IMR-90 (cell line): ENCODE data around the gene ZNF575. TPM values are rescaled to one million over a fixed set of nuclear protein-coding genes. Genes with fewer than 3 reads are reported as not detected.

Experiments
- ATAC-seq: fragments of 200-7000 bp; cut with Tn5 transposase; 2 replicates; pipeline ENCODE4 v1.9.1; 2020; ENCODE audit warnings: low read depth, mild to moderate bottlenecking, moderate library complexity
- BruUV-seq: library from RNA; stranded (reverse); fragments of 400-500 nt; replicated peaks from 2 replicates; lab custom pipeline; 2021; lab: Mats Ljungman, UMichigan
- CTCF ChIA-PET: fragments of 300-600 bp; formaldehyde crosslinking; extraction: SDS; loops from one replicate; lab custom pipeline; 2021; ENCODE audit warnings: antibody characterized with exemption; lab: Yijun Ruan, JAX
- POLR2A ChIA-PET: fragments of 300-600 bp; sonication (Branson Sonifier 250); formaldehyde crosslinking; loops from one replicate; lab custom pipeline; 2022; ENCODE audit warnings: antibody characterized with exemption; ENCODE audit not compliant: unreplicated experiment; lab: Charles Lee
- DNase-seq: peaks from one replicate; pipeline ENCODE4 v3.0.0; 2013
- H2AFZ ChIP-seq: replicated peaks from 2 replicates; pipeline ENCODE3; 2013; ENCODE audit warnings: low read length, mild to moderate bottlenecking; ENCODE audit not compliant: poor library complexity
- H2AK5ac ChIP-seq: 2 replicates; pipeline ENCODE4 v1.6.1; 2013; ENCODE audit warnings: low read depth, low read length, inconsistent platforms
- H2AK9ac ChIP-seq: replicated peaks from 2 replicates; pipeline ENCODE3; 2013; ENCODE audit warnings: mild to moderate bottlenecking, low read depth, low read length, moderate library complexity; ENCODE audit not compliant: poor library complexity
- H2BK120ac ChIP-seq: 2 replicates; pipeline ENCODE4 v1.6.1; 2013; ENCODE audit warnings: low read depth, low read length, inconsistent platforms
- H2BK15ac ChIP-seq: 3 replicates; pipeline ENCODE4 v1.6.1; 2013; ENCODE audit warnings: low read depth, low read length, inconsistent platforms
- H2BK20ac ChIP-seq: 2 replicates; pipeline ENCODE4 v1.6.1; 2013; ENCODE audit warnings: low read depth, mild to moderate bottlenecking, inconsistent platforms, low read length, moderate library complexity
- H2BK5ac ChIP-seq: 2 replicates; pipeline ENCODE4 v1.6.1; 2013; ENCODE audit warnings: mild to moderate bottlenecking, low read depth, low read length, inconsistent platforms; ENCODE audit not compliant: poor library complexity, severe bottlenecking
- H3K14ac ChIP-seq: replicated peaks from 2 replicates; pipeline ENCODE4 v1.6.1; 2013; ENCODE audit warnings: low read depth, low read length, inconsistent platforms
- H3K18ac ChIP-seq: 2 replicates; pipeline ENCODE4 v1.6.1; 2013; ENCODE audit warnings: low read depth, low read length, control low read depth
- H3K23ac ChIP-seq: 2 replicates; pipeline ENCODE4 v1.6.1; 2013; ENCODE audit warnings: low read depth, low read length, inconsistent platforms
- H3K27ac ChIP-seq: 2 replicates; pipeline ENCODE4 v1.5.1; 2013; ENCODE audit warnings: mild to moderate bottlenecking, control low read depth, low read length; ENCODE audit not compliant: insufficient read depth
- H3K27me3 ChIP-seq: 2 replicates; pipeline ENCODE4 v1.6.1; 2013; ENCODE audit warnings: low read length; ENCODE audit not compliant: control insufficient read depth, insufficient read depth
- H3K36me3 ChIP-seq: 2 replicates; pipeline ENCODE4 v1.6.1; 2013; ENCODE audit warnings: low read length, mixed read lengths; ENCODE audit not compliant: control insufficient read depth, insufficient read depth
- H3K4ac ChIP-seq: 2 replicates; pipeline ENCODE4 v1.6.1; 2013; ENCODE audit warnings: low read depth, low read length, inconsistent platforms
- H3K4me1 ChIP-seq: 2 replicates; pipeline ENCODE4 v1.6.1; 2013; ENCODE audit warnings: low read length, mixed read lengths; ENCODE audit not compliant: control insufficient read depth, insufficient read depth
- H3K4me2 ChIP-seq: 2 replicates; pipeline ENCODE4 v1.6.1; 2013; ENCODE audit warnings: low read depth, mild to moderate bottlenecking, control low read depth, low read length, moderate library complexity
- H3K4me3 ChIP-seq: 2 replicates; pipeline ENCODE4 v1.5.1; 2013; ENCODE audit warnings: low read depth, mild to moderate bottlenecking, control low read depth, low read length, moderate library complexity; ENCODE audit not compliant: insufficient read depth
- H3K56ac ChIP-seq: 2 replicates; pipeline ENCODE4 v1.6.1; 2013; ENCODE audit warnings: low read length, inconsistent platforms; ENCODE audit not compliant: insufficient read depth; ENCODE audit errors: extremely low read depth
- H3K79me1 ChIP-seq, 2 experiments: 2 replicates each; pipeline ENCODE4 v1.6.1; 2013; ENCODE audit warnings: low read length in 2 of 2, inconsistent platforms in 1 of 2, low read depth in 1 of 2
- H3K9ac ChIP-seq: 2 replicates; pipeline ENCODE4 v1.6.1; 2013; ENCODE audit warnings: low read depth, low read length, control low read depth
- H3K9me1 ChIP-seq: 2 replicates; pipeline ENCODE4 v1.6.1; 2013; ENCODE audit warnings: low read length, inconsistent platforms; ENCODE audit not compliant: insufficient read depth
- H3K9me3 ChIP-seq: 2 replicates; pipeline ENCODE4 v1.6.1; 2013; ENCODE audit warnings: low read length; ENCODE audit not compliant: control insufficient read depth, insufficient read depth
- H4K20me1 ChIP-seq: 2 replicates; pipeline ENCODE4 v1.6.1; 2013; ENCODE audit warnings: low read length, inconsistent platforms; ENCODE audit not compliant: insufficient read depth
- H4K5ac ChIP-seq: 2 replicates; pipeline ENCODE4 v1.6.1; 2013; ENCODE audit warnings: mild to moderate bottlenecking, low read depth, low read length, control low read depth
- H4K8ac ChIP-seq, 2 experiments: 2 replicates each; pipeline ENCODE4 v1.6.1; 2013; ENCODE audit warnings: low read depth in 2 of 2, low read length in 2 of 2, control low read depth in 1 of 2, inconsistent platforms in 1 of 2
- H4K91ac ChIP-seq: 2 replicates; pipeline ENCODE4 v1.6.1; 2013; ENCODE audit warnings: low read depth, low read length, inconsistent platforms; ENCODE audit not compliant: insufficient read depth
- MAZ ChIP-seq: IDR thresholded peaks from 2 replicates; pipeline ENCODE4 v1.6.1; 2012; ENCODE audit warnings: low read depth, mild to moderate bottlenecking, low read length, improper control_type of control experiment, moderate library complexity, borderline replicate concordance
- NFE2L2 ChIP-seq: fragments of 150-350 bp; IDR thresholded peaks from 2 replicates; pipeline ENCODE4 v1.6.1; 2016; ENCODE audit warnings: low read depth, mild to moderate bottlenecking, low read length
- WGBS, 2 experiments: methylation state at CpG; one replicate each; pipeline versions ENCODE4 v1.1.5 to v1.1.7; 2013; ENCODE audit warnings: missing lambda C conversion rate in 2 of 2; ENCODE audit not compliant: insufficient read length in 1 of 2; ENCODE audit errors: extremely low coverage in 2 of 2; 5-methylcytosine and 5-hydroxymethylcytosine counted together
- dilution Hi-C: fragments of 300-500 bp; cut with HindIII; formaldehyde crosslinking; loops from one replicate; pipeline ENCODE4 v1.14.3; 2018; ENCODE audit warnings: low sequenced_read_pairs; ENCODE audit not compliant: unreplicated experiment
- in situ Hi-C: fragments of 300-500 bp; cut with MboI; formaldehyde crosslinking; loops from 3 replicates; pipeline ENCODE4 v1.14.3; 2019; ENCODE audit warnings: low sequenced_read_pairs, inconsistent platforms, mixed read lengths
- intact Hi-C: fragments of 100-400 bp; cut with micrococcal nuclease; formaldehyde crosslinking; loops from 2 replicates; pipeline ENCODE4 v1.10.0; 2022
- polyA plus RNA-seq, 3 experiments: library from polyadenylated mRNA; depleted of rRNA; stranded (reverse); fragments of >200 nt; gene quantifications; 2 replicates each; pipeline ENCODE4 v1.2.3, GENCODE V29; 2012; ENCODE audit warnings: low replicate concordance in 1 of 3
- total RNA-seq: library from RNA; depleted of rRNA; stranded (reverse); fragments of >200 nt; gene quantifications from 2 replicates; pipeline ENCODE4 v1.2.3, GENCODE V29; 2012

The ZNF575 gene
- total and polyA plus RNA-seq, 2 of the 4 experiments (the other 2 are of a cell fraction) = 0.77 TPM; not detected in 1

DNA sequence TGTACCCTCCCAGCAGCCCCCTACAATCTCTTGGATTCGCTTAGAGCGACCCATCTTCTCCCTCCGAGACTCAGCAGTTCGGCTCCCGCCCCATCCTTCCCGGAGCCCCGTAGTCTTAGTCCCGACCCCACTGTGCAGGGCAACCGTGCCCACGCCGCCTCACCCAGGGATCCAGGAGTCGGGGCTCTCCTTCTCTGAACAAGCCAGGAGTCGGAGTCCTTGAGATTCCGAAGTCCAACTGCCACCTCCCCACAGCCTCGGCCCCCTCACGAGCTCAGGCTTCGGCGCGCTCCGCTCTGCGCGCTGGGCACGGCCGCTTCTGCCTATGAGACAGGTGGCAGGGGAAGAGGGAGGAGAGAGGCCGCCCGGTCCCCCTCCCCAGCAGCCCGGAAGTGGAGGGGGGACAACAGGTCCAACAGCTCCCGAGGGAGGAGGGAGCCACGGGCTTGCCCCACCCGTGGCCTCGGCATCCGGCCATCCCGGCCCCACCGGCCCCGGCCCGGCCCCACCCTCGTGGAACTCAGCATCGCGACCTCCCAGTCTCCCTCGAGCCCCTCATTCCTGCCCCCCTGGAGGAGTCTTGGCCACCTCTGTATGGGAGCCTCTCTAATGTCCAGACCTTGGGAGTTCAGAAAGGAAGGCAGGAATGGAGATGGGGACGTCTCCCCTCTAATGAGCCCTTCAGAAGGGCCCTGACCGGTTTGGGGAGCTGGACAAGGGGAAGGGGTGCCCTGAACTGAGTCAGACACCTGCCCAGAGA lies 28.4 kb upstream of the ZNF575 start, which contains the start of gene PHLDB3:
Gene PHLDB3, minus strand, starts transcription at position 321 of the 760 bp plus-strand sequence. CDS start 628 bp downstream, outside the sequence.
- ChIA-PET POLR2A (no interaction called here), CTCF (interaction anchor here (1.0 to 2.1 kb wide), 2 partner anchors 15 to 57 kb away, joined by 4 to 9 read pairs; no protein-coding TSS in a partner anchor)
- no TSS peak for BruUV-seq

More for the DNA sequence above, 28.4 kb upstream of the ZNF575 start, which contains the start of gene PHLDB3:
- Histone ChIP-seq H2AFZ (peak within 1 kb of the TSS; percentile 96), H3K79me1 (peaks cover 0 to 16% of the 10 kb centered on the region in 2 experiments; a peak in 3 of 4 replicates), H2BK5ac (peak within 1 kb of the TSS; percentile 44), H3K14ac (peak within 1 kb of the TSS; percentile 73), H3K4me3 (peak within 1 kb of the TSS; percentile 88), H2AK5ac (peak within 1 kb of the TSS; percentile 7; the same call in 1 of the 2 replicates), H3K23ac (peak within 1 kb of the TSS; percentile 25), H4K91ac (peak within 1 kb of the TSS; percentile 20; the same call in 1 of the 2 replicates), H3K27me3 (no peaks in the 10 kb centered on the region), H4K8ac (peak within 1 kb of the TSS; percentile 24 to 86; a peak in 3 of 4 replicates), H3K36me3 (peaks cover 11% of the 10 kb centered on the region), H4K20me1 (no peaks in the 10 kb centered on the region), H3K27ac (peak within 1 kb of the TSS; percentile 82), H3K18ac (peak within 1 kb of the TSS; percentile 40; the same call in 1 of the 2 replicates), H2BK120ac (no peak within 1 kb of the TSS; the same call in 1 of the 2 replicates), H3K56ac (peak within 1 kb of the TSS; percentile 55; the same call in 1 of the 2 replicates), H3K4me2 (peak within 1 kb of the TSS; percentile 78), H3K4me1 (peaks cover 4% of the 10 kb centered on the region; the same call in 1 of the 2 replicates), H2BK15ac (no peak within 1 kb of the TSS; the same call in 2 of the 3 replicates), H2BK20ac (no peak within 1 kb of the TSS), H2AK9ac (peak within 1 kb of the TSS; percentile 84), H3K4ac (peak within 1 kb of the TSS; percentile 62), H3K9me1 (no peaks in the 10 kb centered on the region), H3K9ac (peak within 1 kb of the TSS; percentile 89), H4K5ac (peak within 1 kb of the TSS; percentile 25), H3K9me3 (no peaks in the 10 kb centered on the region)
- in situ Hi-C loops = no loop called here
- no peak for TF ChIP-seq NFE2L2
- peak; percentile 5; the same call in 1 of the 2 replicates for TF ChIP-seq MAZ
- WGBS, 2 experiments = 0% methylated on average over 7 of the region's 42 CpGs; no CpG with 5 or more reads in 1 of the 2 experiments
- intact Hi-C loops = no loop called here
- dilution Hi-C loops = no loop called here
- DNase-seq (peak; percentile 9), ATAC-seq (peak; percentile 52)
